Posterior cingulate gyrus (tissue), 11 donors: ENCODE measurements around the gene ZNF500.
"Not testable (repeated sequence)": the region's sequence is repeated elsewhere in the genome, so short reads cannot be mapped to it uniquely, and the experiment has no call there.

ENCODE experiments used
- DNase-seq, 10 donors: peaks; one replicate each; pipeline versions ENCODE4 v3.0.0 to v3.0.0-alpha.2; 2020 to 2021; ENCODE audit warnings: mixed read lengths in 3 of 10
- intact Hi-C: fragments of 100-400 bp; cut with DNase I; formaldehyde crosslinking; loops from one replicate; pipeline ENCODE4 v1.15.1; 2023

The ZNF500 gene

DNA sequence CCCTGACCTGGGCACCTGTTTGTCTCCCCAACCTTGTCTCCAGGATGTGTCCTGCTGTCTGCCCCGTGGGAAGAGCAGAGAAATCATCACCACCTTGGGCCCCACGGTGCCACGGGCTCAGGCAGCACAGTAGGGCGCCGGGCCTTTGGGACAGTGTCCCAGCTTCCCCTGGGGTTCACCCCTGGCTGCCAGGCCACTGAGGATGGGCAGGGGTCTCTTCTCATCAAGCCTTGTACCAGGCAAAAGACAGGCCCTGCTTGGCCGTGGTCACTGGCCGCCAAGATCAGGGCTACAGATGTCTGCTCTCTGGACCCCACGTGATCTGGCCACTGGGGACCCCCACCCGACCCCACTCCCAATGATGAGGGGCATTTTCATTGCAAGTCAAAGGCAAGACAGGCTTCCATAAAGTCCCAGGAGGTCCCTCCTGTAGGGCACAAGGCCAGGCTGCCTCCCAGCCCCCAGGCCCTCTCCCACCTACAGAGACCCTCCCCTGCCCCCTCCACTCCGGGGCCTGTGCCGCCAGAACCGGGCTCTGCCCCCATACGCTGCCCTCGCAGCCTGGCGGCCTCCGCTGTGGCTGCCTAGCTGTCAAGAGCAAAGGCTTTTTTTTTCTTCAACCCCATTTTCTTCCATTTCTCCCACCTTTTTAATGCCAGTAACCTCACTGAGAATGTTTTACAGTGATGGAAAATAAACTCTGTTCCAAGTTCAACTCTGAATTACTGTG, 18.1 kb downstream of the ZNF500 start:
- intact Hi-C loops, result no loop called here
- DNase-seq, result no peak

DNA sequence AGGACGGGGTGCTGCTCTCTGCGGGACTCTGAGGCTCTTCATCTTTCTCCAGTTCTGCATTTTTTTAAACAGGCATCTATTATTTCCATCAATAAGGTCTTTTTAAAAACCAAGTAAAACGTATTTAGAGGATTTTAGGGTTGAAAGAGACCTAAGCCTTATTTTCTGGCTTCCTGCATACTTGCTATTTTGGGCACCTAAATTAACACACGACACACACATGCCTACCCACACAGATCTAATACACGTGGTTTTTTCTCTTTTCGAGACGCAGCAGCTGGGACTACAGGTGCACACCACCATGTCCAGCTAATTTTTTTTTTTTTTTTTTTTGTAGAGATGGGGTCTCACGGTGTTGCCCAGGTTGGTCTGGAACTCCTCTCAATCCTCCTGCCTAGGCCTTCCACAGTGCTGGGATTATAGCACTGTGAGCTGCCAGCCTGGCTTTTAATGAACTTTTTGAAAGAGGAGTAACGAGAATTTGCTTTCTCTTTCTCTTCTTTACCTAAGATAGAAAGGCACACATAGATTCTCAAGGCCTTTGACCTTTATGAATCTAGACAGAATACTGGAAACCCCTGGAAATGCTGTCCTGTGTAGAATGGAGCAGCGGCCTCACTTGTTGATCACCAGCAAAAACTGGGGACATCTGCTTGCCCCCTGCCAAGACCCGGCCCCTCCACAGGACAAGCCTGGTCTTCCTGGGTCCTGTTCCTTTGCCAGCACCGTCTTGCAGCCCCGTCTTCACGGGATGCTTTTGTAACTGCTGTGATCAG, 18.9 kb downstream of the ZNF500 start:
- intact Hi-C loops, result no loop called here

DNA sequence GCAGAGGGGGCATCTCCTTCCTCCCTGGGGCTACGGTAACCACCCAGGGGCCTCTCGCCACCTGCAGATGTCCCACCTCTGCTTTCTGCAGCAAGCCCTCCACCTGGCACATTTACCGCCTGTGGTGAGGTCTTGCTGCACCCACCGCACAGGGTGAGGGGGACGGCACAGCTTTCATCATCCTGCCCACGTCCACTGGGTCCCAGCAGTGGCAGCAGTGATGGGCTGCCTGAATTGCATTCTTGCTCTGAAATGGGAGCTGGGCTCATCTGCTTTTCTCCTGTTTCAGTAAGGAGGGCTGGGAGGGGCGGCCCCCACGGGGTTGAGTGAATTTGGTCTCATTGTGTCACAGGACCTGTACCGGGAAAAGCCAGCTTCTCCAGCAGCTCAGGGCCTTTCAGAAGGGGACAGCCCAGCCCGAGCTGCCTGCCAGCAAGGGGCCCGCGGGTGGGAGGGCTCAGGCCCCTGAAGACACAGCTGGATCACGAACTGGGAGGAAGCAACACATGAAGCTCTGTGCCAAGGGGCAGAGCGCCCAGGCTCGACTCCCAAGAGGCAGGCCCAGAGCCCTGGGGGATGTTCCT, 19.9 kb downstream of the ZNF500 start:
- intact Hi-C loops, result no loop called here
- DNase-seq, result peak in 4 of 10 donors; percentile 22 to 90 (median 59)

More for the DNA sequence above, 18.9 kb downstream of the ZNF500 start:
- DNase-seq, result no peak

DNA sequence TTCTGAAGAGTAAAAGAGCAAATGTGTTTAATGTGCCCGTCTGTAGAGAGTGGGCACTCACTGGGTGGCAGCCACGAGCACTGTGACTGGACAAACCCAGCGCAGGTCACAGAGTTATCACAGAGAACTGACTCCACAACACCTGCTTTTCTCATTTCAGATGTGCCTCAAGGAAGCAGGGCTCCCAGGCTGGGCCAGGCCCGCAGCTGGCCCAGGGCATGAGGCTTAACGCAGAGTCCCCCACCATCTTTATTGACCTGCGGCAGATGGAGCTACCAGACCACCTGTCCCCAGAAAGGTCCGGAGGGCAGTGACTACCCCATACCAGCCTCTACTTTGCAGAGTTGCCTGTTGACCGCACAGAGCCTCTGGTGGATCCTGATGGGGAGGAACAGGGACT, 20.7 kb downstream of the ZNF500 start:
- intact Hi-C loops, result no loop called here
- DNase-seq, result no peak

DNA sequence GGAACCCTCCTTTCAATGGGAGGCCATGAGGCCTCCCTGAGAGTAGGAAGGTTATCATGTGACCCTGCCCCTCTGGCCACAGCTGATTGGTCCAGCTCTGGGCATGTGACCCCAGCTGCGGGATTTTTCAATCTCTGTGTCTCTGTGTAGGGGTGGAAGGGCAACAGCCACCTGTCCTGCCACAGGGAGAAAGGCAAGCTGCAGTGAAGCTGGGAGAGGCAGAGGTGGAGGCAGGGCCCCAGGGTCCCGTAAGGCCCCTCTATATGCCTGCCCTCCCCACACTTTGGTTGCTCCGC, 21.7 kb downstream of the ZNF500 start:
- no peak for DNase-seq
- intact Hi-C loops, result no loop called here

DNA sequence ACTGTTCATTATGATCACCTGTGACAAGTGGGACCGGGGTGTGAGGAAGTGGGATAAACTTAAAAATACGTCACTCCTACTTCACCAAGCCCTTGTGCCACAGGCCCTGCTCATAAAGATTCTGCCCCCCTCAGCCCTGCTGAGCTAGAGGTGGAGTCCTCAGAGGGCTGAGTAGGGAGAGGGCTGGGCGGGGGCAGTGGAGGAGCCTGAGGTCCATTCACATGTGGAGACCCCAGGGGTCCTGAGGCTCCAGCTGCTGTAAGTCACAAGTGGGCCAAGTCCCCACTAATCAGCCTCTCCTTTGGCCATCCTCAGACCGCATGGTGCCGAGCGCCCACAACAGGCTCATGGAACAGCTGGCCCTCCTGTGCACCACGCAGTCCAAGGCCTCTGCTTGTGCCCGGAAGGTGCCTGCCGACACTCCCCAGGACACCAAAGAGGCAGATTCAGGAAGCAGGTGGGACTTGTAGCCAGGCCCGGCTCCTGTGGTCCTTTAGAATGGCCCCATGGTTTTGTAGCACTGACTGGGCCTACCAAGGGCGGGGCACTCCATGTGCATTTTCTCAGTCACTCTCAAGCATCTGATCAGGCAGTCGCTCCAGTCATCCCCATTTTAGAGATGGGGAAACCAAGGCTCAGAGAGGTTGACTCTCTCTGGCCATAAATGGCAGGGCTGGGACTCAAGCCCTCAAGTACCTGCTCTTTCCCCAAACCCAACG, 22.2 kb downstream of the ZNF500 start:
- intact Hi-C loops, result no loop called here

DNA sequence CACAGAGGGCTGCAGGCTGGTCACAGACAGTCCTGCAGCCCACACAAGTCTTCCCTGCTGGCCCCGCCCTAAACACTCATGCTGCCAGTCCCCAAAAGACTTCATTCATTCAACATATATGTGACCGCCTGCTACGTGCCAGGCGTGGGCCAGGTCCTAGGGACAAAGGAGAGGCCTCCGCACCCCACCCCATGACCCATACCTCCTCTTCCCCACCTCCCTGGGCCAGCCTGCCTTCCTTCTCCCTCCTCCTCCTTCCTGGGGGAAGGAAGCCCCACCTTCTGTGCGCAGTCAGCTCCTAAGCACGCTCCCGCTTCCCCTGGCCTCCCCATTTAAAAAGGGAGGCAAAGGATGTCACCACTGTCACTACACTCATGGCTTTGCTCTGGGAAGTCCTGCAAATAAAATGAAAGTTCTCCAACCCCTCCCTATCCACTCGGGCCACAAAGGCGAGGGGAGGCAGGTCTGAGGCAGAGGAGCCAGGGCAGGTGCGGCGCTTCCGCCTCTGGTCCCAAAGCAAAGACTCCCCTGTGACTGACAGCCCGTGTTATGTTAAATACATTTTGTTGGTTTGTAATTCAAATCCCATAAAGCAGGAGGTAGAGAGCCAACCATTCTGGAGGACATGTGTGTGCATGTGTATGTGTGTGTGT, 23.6 kb downstream of the ZNF500 start:
- DNase-seq, result no peak
- intact Hi-C loops, result no loop called here

More for the DNA sequence above, 22.2 kb downstream of the ZNF500 start:
- peak in 1 of 10 donors; percentile 51 for DNase-seq

DNA sequence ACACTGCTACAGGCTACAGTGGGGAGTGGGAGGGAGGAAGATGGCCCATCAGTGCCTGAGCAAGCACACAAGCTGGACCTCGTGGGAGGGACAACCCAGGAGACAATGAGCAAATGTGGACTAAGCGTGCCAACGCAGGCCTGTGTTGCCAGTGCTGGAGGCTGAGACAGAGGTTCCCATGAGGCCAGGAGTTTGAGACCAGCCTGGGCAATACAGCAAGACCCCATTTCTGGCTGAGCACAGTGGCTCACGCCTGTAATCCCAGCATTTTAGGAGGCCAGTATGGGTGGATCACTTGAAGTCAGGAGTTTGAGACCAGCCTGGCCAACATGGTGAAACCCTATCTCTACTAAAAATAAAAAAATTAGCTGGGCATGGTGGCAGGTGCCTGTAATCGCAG, 28.6 kb downstream of the ZNF500 start:
- intact Hi-C loops, DNase-seq: not testable (repeated sequence)

DNA sequence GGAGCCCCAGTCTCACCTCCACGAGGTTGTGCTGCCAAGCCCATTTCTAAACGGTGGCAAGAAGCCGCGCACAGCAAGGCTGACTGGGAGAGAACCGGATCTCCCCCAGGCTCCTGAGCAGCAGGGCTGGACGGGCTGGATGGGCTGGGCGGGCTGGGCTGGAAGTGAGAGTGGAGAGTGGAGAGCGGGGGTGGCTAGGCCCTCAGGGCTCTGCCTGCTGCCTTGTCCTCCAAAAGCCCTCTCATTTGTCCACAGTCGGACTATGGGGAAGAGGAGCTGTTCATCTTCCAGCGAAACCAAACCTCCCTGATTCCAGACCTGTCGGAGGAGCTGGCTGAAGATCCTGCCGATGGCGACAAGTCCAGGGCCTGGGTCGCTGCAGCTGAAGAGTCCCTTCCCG, 29.4 kb downstream of the ZNF500 start:
- intact Hi-C loops, result no loop called here

DNA sequence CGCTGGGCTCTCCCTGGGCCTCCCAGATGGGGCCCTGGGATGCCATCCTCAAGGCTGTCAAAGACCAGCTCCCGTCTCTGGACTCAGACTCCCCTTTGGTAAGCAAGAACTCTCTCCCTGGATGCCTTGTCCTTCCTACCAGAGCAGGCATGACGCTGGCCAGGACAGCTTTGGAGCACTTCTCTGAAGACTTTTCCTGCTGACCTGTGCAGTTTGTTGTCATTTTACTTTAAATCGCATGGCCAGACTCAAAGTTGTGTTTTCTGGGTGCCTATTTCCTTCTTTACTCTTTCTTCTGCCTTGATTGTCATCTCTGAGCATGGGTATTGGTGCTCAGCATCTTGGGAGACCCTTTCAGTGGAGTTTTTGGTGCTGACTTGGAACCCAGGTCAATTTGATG, 30.4 kb downstream of the ZNF500 start:
- DNase-seq, result no peak
- intact Hi-C loops, result no loop called here

More for the DNA sequence above, 29.4 kb downstream of the ZNF500 start:
- DNase-seq, result no peak

DNA sequence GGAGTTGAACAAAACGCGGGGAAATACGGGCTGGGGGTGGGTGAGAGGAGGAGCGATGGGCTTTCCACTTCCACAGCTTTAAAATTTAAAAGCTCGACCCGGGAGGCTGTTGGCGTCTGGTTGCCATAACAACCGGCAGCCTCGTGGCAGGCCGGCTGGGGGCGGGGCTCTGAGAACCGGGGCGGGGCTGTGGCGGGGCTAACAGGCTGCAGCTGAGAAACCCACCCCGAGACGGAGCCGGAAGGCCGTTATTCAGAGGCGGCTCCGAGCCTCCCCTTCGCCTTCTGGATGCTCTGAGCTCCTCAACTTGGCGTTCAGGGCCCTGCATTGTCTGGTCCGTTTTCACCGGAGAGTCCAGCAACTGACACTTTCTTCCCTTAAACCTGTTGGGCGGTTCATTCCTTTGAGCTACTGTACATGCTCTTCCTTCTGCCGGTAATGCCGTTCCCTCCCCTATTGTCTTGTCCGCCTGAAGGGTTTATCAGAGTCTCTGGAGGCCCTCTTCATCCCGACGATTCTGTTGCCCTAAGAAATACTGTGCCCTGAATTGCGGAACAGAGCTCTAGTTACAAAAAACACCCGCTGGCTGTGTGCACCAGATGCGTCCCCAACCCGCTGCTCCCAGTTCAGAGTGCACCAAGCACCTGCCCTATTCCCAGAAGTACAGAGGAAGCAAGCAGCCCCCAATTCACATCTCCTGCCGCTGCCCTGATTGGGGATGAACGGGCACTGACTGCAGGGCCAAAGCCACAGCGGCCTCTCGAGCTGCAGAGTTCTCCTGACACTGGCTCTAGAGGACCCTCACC, 32.0 kb downstream of the ZNF500 start:
- peak; percentile 71 to 97 (median 79) for DNase-seq
- intact Hi-C loops, result loop anchor here (1.0 to 2.0 kb wide), 2 partner anchors 32 to 67 kb away; partner anchors contain the start of genes ROGDI and ZNF500

DNA sequence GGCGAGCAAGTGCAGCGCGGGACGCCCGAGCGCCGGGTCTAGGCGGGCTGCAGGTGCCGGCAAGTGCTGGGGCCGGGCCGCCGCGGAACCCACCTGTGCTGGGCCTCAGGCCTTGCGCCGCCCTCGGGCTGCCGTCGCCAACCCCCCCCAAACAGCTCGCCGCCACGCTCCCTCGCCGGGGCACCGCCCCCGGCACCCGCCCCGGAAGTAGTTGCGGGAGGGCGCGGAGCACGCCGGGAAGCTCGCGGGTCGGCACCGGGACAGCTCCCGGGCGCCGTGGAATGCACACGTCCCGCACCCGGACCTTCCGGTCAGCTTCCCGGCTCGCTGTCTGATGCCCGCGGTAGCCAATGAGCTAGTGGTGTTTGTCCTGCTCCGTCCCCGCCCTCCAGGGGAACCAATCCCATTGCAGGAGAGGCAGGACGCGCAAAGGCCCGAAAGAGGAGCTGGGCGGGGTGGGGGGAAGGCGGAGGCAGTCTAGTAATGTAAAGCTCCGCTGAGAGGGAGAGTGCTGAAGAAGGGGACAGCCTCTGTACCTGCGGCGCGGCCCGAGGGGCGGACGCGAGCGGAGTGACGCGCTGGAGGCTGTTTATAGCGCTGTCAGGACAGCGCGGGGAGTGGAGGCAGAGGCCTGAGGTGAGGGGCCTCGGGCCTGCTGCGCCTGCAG, 32.8 kb downstream of the ZNF500 start, which contains the start of the genes ANKS3 and DNAAF8:
Gene ANKS3 (minus strand): TSS at position 209 of the 667 bp plus-strand sequence. CDS start 4,122 bp downstream, outside the sequence.
Gene DNAAF8 (plus strand): TSS at position 475 of the 667 bp plus-strand sequence. CDS start 1,978 bp downstream, outside the sequence.
- intact Hi-C loops, result loop anchor here (1.0 to 2.0 kb wide), 2 partner anchors 33 to 68 kb away; partner anchors contain the start of genes ROGDI and ZNF500

DNA sequence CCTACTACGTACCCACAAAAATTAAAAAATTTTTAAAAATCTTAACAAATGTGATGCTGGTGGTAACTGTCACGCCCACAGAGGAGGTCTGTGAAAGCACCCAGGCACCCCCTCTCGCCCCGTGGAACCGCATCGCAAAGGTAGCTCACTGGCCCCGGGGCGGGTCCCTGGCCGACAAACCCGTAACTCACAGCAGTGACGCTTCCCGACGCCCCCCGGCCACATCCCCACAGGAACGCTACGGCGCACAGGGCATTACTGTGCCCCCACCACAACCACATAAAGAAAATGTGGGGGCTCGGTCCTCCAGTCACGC, 33.3 kb downstream of the ZNF500 start:
- intact Hi-C loops, result loop anchor here (1.0 to 2.0 kb wide), 2 partner anchors 33 to 69 kb away; partner anchors contain the start of genes ROGDI and ZNF500

More for the DNA sequence above, 32.8 kb downstream of the ZNF500 start, which contains the start of the genes ANKS3 and DNAAF8:
- peak; percentile 93 to 100 (median 96) for DNase-seq

DNA sequence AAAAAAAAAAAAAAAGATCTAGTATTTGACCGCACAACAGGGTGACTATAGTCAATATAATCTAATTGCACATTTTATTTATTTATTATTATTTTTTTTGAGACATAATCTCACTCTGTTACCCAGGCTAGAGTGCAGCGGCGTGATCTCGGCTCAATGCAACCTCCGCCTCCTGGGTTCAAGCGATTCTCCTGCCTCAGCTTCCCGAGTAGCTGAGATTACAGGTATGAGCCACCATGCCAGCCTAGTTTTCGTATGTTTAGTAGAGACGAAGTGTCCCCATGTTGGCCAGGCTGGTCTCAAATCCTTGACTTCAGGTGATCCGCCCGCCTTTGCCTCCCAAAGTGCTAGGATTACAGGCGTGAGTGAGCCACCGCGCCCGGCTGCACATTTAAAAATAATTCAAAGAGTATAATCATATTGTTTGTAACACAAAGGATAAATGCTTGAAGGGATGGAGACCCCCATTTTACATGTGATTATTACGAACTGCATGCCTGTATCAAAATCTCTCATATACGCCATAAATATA, 33.7 kb downstream of the ZNF500 start:
- intact Hi-C loops, result no loop called here
- peak in 4 of 10 donors; percentile 8 to 76 (median 36) for DNase-seq

More for the DNA sequence above, 33.3 kb downstream of the ZNF500 start:
- DNase-seq, result peak in 3 of 10 donors; percentile 4 to 18 (median 17)

DNA sequence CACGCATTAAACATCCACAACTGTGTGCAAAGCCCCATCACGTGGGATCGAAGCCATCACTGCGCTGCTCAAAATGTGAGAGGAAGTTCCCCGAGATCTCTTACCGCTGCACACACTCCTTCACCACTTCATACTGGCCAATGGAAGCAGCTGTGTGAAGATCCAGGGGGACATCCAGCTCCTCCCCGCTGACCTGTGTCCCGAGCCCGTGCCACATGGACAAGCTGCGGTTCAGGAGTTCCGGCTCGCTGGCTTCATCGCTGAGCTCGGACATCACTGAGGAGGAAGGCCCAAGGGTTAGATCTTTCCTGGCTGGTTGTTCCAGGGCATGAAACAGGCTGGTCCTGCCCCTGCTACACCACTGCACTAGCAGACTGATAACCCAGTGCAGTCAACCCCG, 37.1 kb downstream of the ZNF500 start:
- DNase-seq, result peak in 2 of 10 donors; percentile 55 to 58
- intact Hi-C loops, result no loop called here

DNA sequence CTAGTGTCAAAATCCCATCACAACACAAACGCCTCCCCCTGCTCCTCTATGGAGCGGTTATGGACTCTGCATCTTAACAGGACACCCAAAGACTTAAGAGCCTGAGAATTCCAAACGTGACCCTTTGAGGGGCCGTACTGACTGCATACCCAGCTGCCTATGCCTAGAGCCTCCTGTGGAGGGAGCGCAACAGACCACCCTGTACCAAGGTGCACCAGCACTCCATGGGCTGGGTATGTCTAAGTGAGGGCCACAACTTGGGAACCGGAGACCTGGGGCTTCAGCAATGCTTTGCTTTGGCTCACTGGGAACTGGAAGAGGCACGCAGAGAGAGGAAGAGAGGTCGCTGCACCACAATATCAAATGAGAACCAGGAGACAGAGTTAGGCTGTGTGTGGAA, 38.3 kb downstream of the ZNF500 start:
- DNase-seq, result peak in 2 of 10 donors; percentile 22 to 56
- intact Hi-C loops, result no loop called here

DNA sequence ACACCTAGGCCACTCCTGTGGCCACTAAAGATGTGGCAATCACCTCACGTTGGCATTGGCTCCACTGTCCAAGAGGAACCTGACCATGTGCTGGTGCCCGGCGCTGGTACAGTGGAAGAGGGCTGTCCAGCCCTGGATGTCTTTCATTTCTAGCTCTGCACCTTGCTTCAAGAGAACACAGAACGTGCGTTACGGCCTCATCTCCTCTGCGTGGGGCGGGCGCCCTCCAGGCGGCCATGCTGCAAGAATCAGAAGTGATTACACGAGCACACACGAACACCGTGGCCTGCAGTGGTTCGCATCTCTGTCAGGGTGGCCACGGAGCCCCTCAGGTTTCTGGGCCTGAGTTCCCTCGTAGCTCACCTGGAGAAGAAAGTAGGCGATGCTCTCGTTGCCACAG, 40.3 kb downstream of the ZNF500 start:
- intact Hi-C loops, result no loop called here
- DNase-seq, result peak in 2 of 10 donors; percentile 0 to 73

DNA sequence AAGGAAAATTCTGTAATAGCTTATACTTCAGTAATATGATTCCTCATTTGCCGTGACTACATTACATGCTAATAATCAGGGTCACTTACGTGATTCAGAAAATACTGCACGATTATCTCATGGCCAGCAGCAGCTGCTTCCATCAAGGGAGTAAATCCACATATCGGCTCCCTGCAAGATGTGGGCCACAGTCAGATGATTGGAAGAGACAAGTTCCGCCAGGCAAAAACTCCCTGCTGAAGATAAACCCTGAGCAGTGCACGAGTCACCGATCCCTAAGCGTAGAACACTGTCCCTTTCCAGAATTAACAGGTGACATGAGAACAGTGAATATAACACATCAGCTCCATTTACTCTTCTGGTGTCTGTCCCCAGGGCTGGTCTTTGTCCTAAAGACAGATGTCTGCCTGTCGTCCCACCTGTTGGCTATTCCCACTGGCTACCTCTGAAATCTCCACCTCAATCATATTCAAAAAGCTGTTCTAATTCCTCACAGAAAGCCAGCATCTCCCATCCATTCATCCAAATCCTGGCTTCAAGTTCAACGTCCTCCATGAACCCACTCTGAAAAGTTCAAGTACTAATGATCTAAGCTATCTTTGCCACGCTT, 42.2 kb downstream of the ZNF500 start:
- DNase-seq, result peak in 2 of 10 donors; percentile 2 to 9
- intact Hi-C loops, result no loop called here
